GM18519 (cell line): ENCODE measurements around the gene TRIM2.

Experiments
- ATAC-seq: cut with Tn5 transposase; IDR thresholded peaks from one replicate; pipeline ENCODE4 v1.9.1; 2021; ENCODE audit warnings: mild to moderate bottlenecking, moderate library complexity; ENCODE audit not compliant: unreplicated experiment, low FRiP score

The TRIM2 gene

GRCh38 chr4:153362184-153362583, 157.9 kb downstream of the TRIM2 start:
- no peak for ATAC-seq

GRCh38 chr4:153364061-153364460, 159.8 kb downstream of the TRIM2 start:
- no peak for ATAC-seq

GRCh38 chr4:153365003-153365402, 160.8 kb downstream of the TRIM2 start:
- ATAC-seq: no peak

- ATAC-seq: no peak
Measured at GRCh38 chr4:153366486-153366885, 162.2 kb downstream of the TRIM2 start.

GRCh38 chr4:153367092-153367491, 162.8 kb downstream of the TRIM2 start:
- ATAC-seq: no peak

GRCh38 chr4:153369021-153369420, 164.8 kb downstream of the TRIM2 start:
- no peak for ATAC-seq

- ATAC-seq: no peak
Measured at GRCh38 chr4:153371701-153372234, 167.5 kb downstream of the TRIM2 start.

GRCh38 chr4:153372967-153373562, 168.8 kb downstream of the TRIM2 start:
- no peak for ATAC-seq

- ATAC-seq: no peak
Measured at GRCh38 chr4:153374442-153374841, 170.2 kb downstream of the TRIM2 start.

- no peak for ATAC-seq
Measured at GRCh38 chr4:153375303-153375702, 171.1 kb downstream of the TRIM2 start.

- ATAC-seq: no peak
Measured at GRCh38 chr4:153383131-153383530, 178.9 kb downstream of the TRIM2 start.

GRCh38 chr4:153384160-153384559, 179.9 kb downstream of the TRIM2 start:
- no peak for ATAC-seq

GRCh38 chr4:153385784-153386183, 181.5 kb downstream of the TRIM2 start:
- no peak for ATAC-seq

GRCh38 chr4:153387981-153388380, 183.7 kb downstream of the TRIM2 start:
- ATAC-seq: no peak
